ENCODE data around the gene ADH5. TPM values are rescaled to one million over a fixed set of nuclear protein-coding genes. Genes with fewer than 3 reads are reported as not detected.
"Not testable (repeated sequence)": the region's sequence is repeated elsewhere in the genome, so short reads cannot be mapped to it uniquely, and the experiment has no call there.

ADH5 gene
- total RNA-seq, 2 experiments from 2014 or later: 50.0 to 88.6 TPM

DNA sequence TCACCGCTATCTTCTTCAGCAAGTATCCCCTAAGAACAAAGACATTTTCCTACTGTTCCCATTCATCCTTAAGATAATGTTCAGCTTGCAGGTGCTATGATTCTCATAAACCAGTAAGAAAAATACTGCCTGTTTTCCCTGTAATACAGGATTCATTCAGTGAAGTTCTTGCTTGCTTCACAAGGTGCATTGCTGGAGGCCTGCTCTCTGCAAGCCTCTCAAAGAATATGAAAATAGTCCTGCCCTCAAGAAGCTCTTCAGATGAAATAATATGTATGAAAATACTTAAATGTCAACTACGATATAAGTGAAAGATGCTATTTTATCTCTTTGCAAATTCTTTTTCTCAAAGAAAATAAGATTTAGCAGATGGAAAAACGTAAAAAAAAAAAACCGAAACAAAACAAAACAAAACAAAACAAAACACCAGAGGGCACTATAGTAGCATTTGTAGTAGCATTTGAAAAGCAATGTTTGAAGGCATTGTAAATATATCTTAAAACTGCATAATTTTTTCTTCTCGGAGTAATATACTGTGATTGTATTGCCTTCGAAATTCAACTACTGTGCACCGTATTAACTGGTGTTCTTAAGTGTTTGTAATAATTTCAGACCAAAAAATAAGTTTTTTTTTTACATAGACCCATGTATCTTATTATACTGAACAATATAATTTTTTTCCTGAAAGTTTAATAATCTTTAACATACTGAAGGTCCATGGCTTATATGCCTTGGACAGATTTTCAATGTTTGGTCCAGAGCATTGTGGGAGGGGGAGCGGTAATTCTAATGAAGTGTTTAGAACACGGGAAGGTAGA lies 29.5 kb upstream of the ADH5 start:
- DNase-seq (ENCODE audit: low spot score): peak; percentile 24
- Histone ChIP-seq H2AFZ (ENCODE audit: low read length) (no peak overlapping the region), H3K36me3 (ENCODE audit: insufficient read depth, low read length) (no peaks in the 10 kb centered on the region), H3K9me2 (ENCODE audit: insufficient read depth, low read length) (no peaks in the 10 kb centered on the region), H3K4me2 (ENCODE audit: low read length) (no peak overlapping the region), H4K20me1 (ENCODE audit: insufficient read depth, low read length) (no peaks in the 10 kb centered on the region; the same call in 1 of the 2 replicates), H3K79me2 (ENCODE audit: insufficient read depth, low read depth, low read length) (no peaks in the 10 kb centered on the region), H3K9me3 (ENCODE audit: low read length) (no peaks in the 10 kb centered on the region), H3K4me3 (ENCODE audit: low read depth, low read length, poor library complexity, severe bottlenecking) (no peak overlapping the region), H3K27ac (ENCODE audit: low read depth, low read length, poor library complexity, severe bottlenecking) (no peak overlapping the region), H3K4me1 (ENCODE audit: insufficient read depth, low read length, poor library complexity, severe bottlenecking) (no peaks in the 10 kb centered on the region)
- ChIA-PET POLR2A (no interaction called here), CTCF (ENCODE audit: unreplicated experiment) (interaction anchor here (0.6 kb wide), 1 partner anchor 890 kb away, joined by 3 read pairs; no protein-coding TSS in a partner anchor)
- BruUV-seq (replicated peaks): no TSS peak
- TF ChIP-seq EZH2phosphoT487 (IDR thresholded peaks at IDR 0.05; ENCODE audit: borderline replicate concordance, low read depth, low read length) (no peak), CTCF (conservative IDR thresholded peaks at IDR 0.05; ENCODE audit: low read length) (peak; percentile 78)
- intact Hi-C loops (cut with micrococcal nuclease; ENCODE audit: unreplicated experiment): loop anchor here (1.0 to 2.0 kb wide), 2 partner anchors 287 to 345 kb away; no protein-coding TSS in a partner anchor

- intact Hi-C loops (cut with micrococcal nuclease; ENCODE audit: unreplicated experiment); H3K9me3 ChIP-seq (ENCODE audit: low read length); H3K4me2 ChIP-seq (ENCODE audit: low read length); H3K79me2 ChIP-seq (ENCODE audit: insufficient read depth, low read depth, low read length); H3K27ac ChIP-seq (ENCODE audit: low read depth, low read length, poor library complexity, severe bottlenecking); POLR2A ChIA-PET; H4K20me1 ChIP-seq (ENCODE audit: insufficient read depth, low read length); H2AFZ ChIP-seq (ENCODE audit: low read length); BruUV-seq (replicated peaks); DNase-seq (ENCODE audit: low spot score); H3K4me3 ChIP-seq (ENCODE audit: low read depth, low read length, poor library complexity, severe bottlenecking); H3K9me2 ChIP-seq (ENCODE audit: insufficient read depth, low read length); H3K36me3 ChIP-seq (ENCODE audit: insufficient read depth, low read length); H3K4me1 ChIP-seq (ENCODE audit: insufficient read depth, low read length, poor library complexity, severe bottlenecking): not testable (repeated sequence)
- CTCF ChIA-PET (ENCODE audit: unreplicated experiment): interaction anchor here (0.6 kb wide), 1 partner anchor 891 kb away, joined by 3 read pairs; no protein-coding TSS in a partner anchor
Observed at GRCh38 chr4:99117122-99117841, 28.7 kb upstream of the ADH5 start.

GRCh38 chr4:99109286-99109685 lies 20.7 kb upstream of the ADH5 start:
- H4K20me1 ChIP-seq (ENCODE audit: insufficient read depth, low read length); CTCF ChIA-PET (ENCODE audit: unreplicated experiment); intact Hi-C loops (cut with micrococcal nuclease; ENCODE audit: unreplicated experiment): not testable (repeated sequence)

More at GRCh38 chr4:99109286-99109685, 20.7 kb upstream of the ADH5 start:
- POLR2A ChIA-PET; H3K9me3 ChIP-seq (ENCODE audit: low read length); H3K9me2 ChIP-seq (ENCODE audit: insufficient read depth, low read length); DNase-seq (ENCODE audit: low spot score); H3K36me3 ChIP-seq (ENCODE audit: insufficient read depth, low read length); H3K79me2 ChIP-seq (ENCODE audit: insufficient read depth, low read depth, low read length); H3K4me3 ChIP-seq (ENCODE audit: low read depth, low read length, poor library complexity, severe bottlenecking); H3K4me1 ChIP-seq (ENCODE audit: insufficient read depth, low read length, poor library complexity, severe bottlenecking); H2AFZ ChIP-seq (ENCODE audit: low read length); BruUV-seq (replicated peaks); H3K4me2 ChIP-seq (ENCODE audit: low read length); H3K27ac ChIP-seq (ENCODE audit: low read depth, low read length, poor library complexity, severe bottlenecking): not testable (repeated sequence)
